NT2/D1 (cell line): Measurements from ENCODE around the gene LRMDA.

Experiments used
- DNase-seq: peaks from one replicate; pipeline ENCODE4 v3.0.0-alpha.2; 2011; ENCODE audit warnings: low read depth, low spot score
- H3K27me3 ChIP-seq: 2 replicates; pipeline ENCODE4 v1.6.0; 2011; ENCODE audit warnings: mild to moderate bottlenecking; ENCODE audit not compliant: insufficient read length, insufficient read depth
- H3K36me3 ChIP-seq: 2 replicates; pipeline ENCODE4 v1.6.1; 2011; ENCODE audit warnings: mild to moderate bottlenecking, low read length, mixed read lengths; ENCODE audit not compliant: insufficient read depth, insufficient read length
- H3K4me1 ChIP-seq: 2 replicates; pipeline ENCODE4 v1.5.1; 2011; ENCODE audit not compliant: insufficient read depth, insufficient read length
- H3K4me3 ChIP-seq: 2 replicates; pipeline ENCODE4 v1.5.1; 2011; ENCODE audit warnings: low read depth; ENCODE audit not compliant: insufficient read length
- H3K9ac ChIP-seq: 2 replicates; pipeline ENCODE4 v1.6.0; 2011; ENCODE audit warnings: low read depth; ENCODE audit not compliant: insufficient read length
- H3K9me3 ChIP-seq: 2 replicates; pipeline ENCODE4 v1.5.1; 2011; ENCODE audit warnings: mild to moderate bottlenecking, low read length; ENCODE audit not compliant: insufficient read depth
- SUZ12 ChIP-seq: IDR thresholded peaks from 2 replicates; pipeline ENCODE4 v1.6.1; 2011; ENCODE audit not compliant: insufficient read length, insufficient read depth; ENCODE audit errors: extremely low read depth
- YY1 ChIP-seq: IDR thresholded peaks from 2 replicates; pipeline ENCODE4 v1.6.1; 2011; ENCODE audit not compliant: insufficient read length, insufficient read depth
- ZNF274 ChIP-seq: IDR thresholded peaks from 2 replicates; pipeline ENCODE4 v1.6.1; 2011; ENCODE audit warnings: mild to moderate bottlenecking, low read depth, low read length

LRMDA gene

DNA sequence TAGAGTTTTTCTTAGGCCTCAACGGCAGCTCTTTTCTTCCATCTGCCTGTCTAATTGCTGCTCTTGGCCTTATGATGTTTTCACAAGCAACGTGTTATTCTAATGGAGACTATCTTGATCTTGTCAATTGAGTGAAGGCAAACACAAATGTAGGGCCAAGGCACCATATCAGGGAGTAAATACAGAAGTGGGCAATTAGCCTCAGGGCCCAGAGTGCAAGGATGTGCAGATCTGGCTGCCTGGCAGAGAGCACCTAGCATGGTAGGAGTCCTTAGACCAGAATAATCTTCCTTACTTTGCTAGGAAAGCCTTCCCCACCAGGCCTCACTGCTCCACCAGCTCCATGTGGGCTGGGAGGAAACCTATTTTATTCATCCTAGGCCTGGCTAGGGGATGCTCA is 590.9 kb downstream of the LRMDA start:
- Histone ChIP-seq H3K27me3 (no peaks in the 10 kb centered on the region), H3K9ac (no peak overlapping the region), H3K36me3 (no peaks in the 10 kb centered on the region), H3K4me1 (no peaks in the 10 kb centered on the region), H3K4me3 (no peak overlapping the region), H3K9me3 (no peaks in the 10 kb centered on the region)
- TF ChIP-seq SUZ12 = no peak
- TF ChIP-seq ZNF274 = no peak
- DNase-seq = no peak

DNA sequence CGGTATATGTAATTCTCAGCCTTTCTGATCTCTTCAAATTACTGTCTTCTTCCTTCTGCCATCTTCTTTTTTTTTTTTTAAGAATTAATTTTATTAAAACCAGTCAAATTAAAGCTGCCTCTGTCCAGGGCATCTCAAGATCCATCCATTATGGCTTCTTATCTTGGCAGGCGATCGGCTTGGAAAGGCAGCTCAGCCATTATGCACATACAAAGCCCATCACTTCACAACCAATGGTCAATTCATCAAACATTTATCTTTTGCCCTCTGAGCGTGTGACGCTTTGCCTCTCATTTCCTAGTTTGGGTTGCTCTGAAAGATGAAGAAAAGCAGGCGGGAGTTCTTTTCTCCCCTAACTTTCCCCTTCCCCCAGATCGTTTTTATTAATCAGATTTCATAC is 591.6 kb downstream of the LRMDA start:
- TF ChIP-seq YY1 (no peak), ZNF274 (no peak), SUZ12 (no peak)
- Histone ChIP-seq H3K9me3 (no peaks in the 10 kb centered on the region), H3K27me3 (no peaks in the 10 kb centered on the region), H3K4me1 (no peaks in the 10 kb centered on the region), H3K4me3 (no peak overlapping the region), H3K9ac (no peak overlapping the region), H3K36me3 (no peaks in the 10 kb centered on the region)
- no peak for DNase-seq

DNA sequence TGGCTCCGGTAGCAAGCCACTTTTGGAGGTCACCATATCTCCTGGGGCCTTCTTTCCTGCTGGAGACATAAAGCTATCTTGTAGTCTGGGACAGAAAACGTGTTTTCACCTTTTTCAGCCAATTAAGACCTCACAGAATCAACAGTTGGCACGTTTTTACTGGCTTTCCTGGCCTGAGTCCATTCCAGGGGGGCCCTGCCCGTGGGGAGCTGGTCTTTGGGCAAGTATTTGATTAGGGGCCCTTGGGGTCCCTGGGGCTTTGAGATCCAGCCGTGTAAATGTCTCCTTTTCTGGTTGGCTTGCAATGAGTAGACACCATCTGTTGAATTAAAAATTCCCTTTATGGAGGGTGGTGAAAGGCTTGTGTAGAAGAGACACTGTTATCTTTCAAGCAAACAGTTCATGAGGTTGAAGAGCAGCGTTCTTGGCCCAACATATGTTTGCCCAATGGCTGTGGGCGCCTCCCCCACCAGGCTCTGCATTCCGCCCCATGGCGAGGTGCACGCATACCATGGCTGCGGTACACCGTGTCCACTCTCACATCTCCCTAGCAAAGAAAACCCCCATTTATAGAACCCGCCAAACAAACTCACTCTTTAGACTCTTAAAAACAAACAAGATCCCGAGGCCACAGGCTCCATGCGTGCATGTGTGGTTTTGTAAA is 593.2 kb downstream of the LRMDA start:
- Histone ChIP-seq H3K9ac (no peak overlapping the region), H3K9me3 (no peaks in the 10 kb centered on the region), H3K4me1 (no peaks in the 10 kb centered on the region), H3K27me3 (no peaks in the 10 kb centered on the region), H3K4me3 (no peak overlapping the region), H3K36me3 (no peaks in the 10 kb centered on the region)
- no peak for DNase-seq
- no peak for TF ChIP-seq ZNF274
- no peak for TF ChIP-seq YY1
- TF ChIP-seq SUZ12 = no peak

DNA sequence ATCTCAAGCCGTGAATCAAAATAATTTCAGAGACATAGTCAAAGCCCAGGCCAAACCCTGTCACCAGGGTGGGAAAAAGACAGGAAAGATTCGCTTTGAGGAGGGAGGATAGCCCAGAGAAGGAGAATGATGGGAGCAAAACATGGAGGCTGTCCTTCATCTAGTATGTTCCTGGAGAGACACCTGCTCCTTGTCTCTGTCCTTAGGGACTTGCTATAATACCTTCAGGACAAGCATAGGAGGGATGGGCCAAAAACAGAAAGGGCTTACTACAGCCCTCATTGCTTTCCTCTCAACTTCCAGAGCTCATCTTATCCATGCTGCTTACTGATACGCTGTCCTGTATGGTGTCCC is 593.7 kb downstream of the LRMDA start:
- no peak overlapping the region for H3K4me3 ChIP-seq
- H3K27me3 ChIP-seq = no peaks in the 10 kb centered on the region
- H3K9me3 ChIP-seq = no peaks in the 10 kb centered on the region
- H3K4me1 ChIP-seq = no peaks in the 10 kb centered on the region
- H3K36me3 ChIP-seq = no peaks in the 10 kb centered on the region
- TF ChIP-seq YY1 = no peak
- TF ChIP-seq ZNF274 = no peak
- no peak for TF ChIP-seq SUZ12
- no peak overlapping the region for H3K9ac ChIP-seq
- no peak for DNase-seq

DNA sequence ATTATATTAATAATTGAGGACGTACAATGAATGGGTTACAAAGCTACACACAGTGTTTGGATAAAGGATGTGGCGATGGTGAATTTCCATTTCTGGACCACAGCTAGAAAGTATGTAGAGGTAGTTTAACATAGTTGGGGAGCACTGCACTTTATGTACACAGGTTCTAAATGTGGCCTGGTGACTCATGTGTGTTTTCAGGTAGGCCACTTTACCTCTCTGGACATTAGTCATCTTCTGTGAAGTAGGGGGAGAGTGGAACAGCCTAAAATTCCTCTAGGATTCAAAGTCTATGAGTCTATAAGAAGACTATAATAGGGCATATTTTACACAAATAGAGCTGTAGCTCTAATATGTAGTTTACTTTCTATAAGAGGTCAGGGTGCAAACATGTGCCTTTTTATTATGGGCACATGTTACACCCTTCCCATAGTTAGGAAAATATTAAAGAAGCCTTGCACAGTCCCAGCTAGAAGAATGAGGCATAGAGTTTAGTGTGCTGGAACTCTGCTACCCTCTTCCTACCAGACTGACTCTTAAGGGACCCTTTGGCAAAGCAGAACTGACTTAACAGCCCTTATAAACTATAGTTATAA is 594.9 kb downstream of the LRMDA start:
- DNase-seq = no peak
- TF ChIP-seq ZNF274 = no peak
- no peak for TF ChIP-seq SUZ12
- no peak for TF ChIP-seq YY1
- H3K36me3 ChIP-seq = no peaks in the 10 kb centered on the region

DNA sequence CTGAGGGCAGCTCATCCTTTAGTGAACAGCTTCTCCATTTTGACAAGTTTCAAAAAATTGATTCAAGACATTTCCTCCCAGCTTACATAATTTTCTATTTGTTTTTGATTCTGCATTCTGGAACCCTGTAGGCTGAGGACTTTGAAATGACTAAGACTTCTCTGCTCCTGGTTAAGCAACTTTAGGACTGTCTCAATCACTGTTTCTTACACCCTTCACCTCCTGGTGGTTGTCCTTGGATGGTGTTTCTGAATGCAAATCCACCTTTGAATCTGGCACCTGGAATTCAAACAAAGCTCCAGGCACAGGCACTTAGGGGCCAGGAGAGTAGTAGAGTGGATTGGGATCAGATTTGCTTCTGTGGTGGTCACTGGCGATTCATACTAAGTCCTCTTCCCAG is 595.5 kb downstream of the LRMDA start:
- no peak for DNase-seq
- no peaks in the 10 kb centered on the region for H3K27me3 ChIP-seq
- H3K4me1 ChIP-seq = no peaks in the 10 kb centered on the region
- H3K9me3 ChIP-seq = no peaks in the 10 kb centered on the region
- no peak for TF ChIP-seq SUZ12
- TF ChIP-seq ZNF274 = no peak
- TF ChIP-seq YY1 = no peak
- no peak overlapping the region for H3K9ac ChIP-seq
- H3K36me3 ChIP-seq = no peaks in the 10 kb centered on the region
- no peak overlapping the region for H3K4me3 ChIP-seq

More for the DNA sequence above, 594.9 kb downstream of the LRMDA start:
- Histone ChIP-seq H3K9me3 (no peaks in the 10 kb centered on the region), H3K9ac (no peak overlapping the region), H3K4me3 (no peak overlapping the region), H3K4me1 (no peaks in the 10 kb centered on the region), H3K27me3 (no peaks in the 10 kb centered on the region)

DNA sequence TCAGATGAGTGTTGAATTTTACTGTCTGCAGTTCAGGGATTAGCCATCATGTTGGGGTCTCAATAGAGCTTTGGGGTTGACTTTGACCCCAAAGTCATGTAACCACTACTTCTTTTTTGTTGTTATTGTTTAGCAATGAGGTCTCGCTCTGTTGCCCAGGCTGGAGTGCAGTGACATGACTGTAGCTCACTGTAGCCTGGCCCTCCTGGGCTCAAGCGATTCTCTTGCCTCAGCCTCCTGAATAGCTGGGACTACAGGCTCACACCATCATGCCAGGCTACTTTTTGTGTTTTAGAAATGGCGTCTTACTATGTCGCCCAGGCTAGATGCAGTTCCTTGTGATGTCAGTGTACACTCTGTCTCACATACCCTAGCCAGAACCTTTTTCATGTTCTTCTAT is 598.4 kb downstream of the LRMDA start:
- no peak for TF ChIP-seq YY1
- no peak for DNase-seq
- Histone ChIP-seq H3K4me1 (no peaks in the 10 kb centered on the region), H3K27me3 (no peaks in the 10 kb centered on the region), H3K36me3 (no peaks in the 10 kb centered on the region), H3K9ac (no peak overlapping the region), H3K4me3 (no peak overlapping the region), H3K9me3 (no peaks in the 10 kb centered on the region)

DNA sequence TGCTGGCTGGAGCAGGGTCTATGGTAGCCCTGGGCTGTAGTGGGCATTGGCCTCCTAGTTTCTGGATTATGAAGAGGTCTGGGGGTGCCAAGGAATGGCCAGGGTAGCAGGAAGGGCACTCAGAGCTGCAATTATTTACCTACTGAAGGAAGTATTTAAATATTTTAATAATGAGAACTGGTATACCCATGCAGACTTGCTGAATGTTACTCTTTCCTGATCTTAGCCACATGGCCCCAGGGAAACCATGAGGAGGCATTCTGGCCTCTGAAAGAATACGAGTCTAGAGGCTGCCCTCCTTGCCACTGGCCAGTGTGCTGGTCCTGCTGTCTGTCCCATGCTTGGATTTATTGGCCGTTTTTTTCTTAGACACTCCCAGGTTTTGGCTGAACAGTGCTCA is 599.7 kb downstream of the LRMDA start:
- Histone ChIP-seq H3K9ac (no peak overlapping the region), H3K4me1 (no peaks in the 10 kb centered on the region), H3K27me3 (no peaks in the 10 kb centered on the region), H3K4me3 (no peak overlapping the region), H3K9me3 (no peaks in the 10 kb centered on the region), H3K36me3 (no peaks in the 10 kb centered on the region)
- DNase-seq = no peak
- no peak for TF ChIP-seq YY1
- no peak for TF ChIP-seq SUZ12
- no peak for TF ChIP-seq ZNF274
